ENCODE data around the gene CYP2W1.

Gene CYP2W1

GRCh38 chr7:964401-965231 is 18.4 kb upstream of the CYP2W1 start:
- Histone ChIP-seq H3K4me1 (ENCODE audit: control insufficient read depth, insufficient read depth, low read length) (peaks cover 18% of the 10 kb centered on the region), H3K9ac (ENCODE audit: low read length) (peak overlapping the region; percentile 3), H3K36me3 (ENCODE audit: control insufficient read depth, insufficient read depth, low read length) (no peaks in the 10 kb centered on the region), H3K9me3 (ENCODE audit: control insufficient read depth, low read length) (no peaks in the 10 kb centered on the region), H3K27me3 (ENCODE audit: control insufficient read depth, insufficient read depth, low read length) (peaks cover 13% of the 10 kb centered on the region), H3K4me3 (ENCODE audit: low read length) (no peak overlapping the region)

DNA sequence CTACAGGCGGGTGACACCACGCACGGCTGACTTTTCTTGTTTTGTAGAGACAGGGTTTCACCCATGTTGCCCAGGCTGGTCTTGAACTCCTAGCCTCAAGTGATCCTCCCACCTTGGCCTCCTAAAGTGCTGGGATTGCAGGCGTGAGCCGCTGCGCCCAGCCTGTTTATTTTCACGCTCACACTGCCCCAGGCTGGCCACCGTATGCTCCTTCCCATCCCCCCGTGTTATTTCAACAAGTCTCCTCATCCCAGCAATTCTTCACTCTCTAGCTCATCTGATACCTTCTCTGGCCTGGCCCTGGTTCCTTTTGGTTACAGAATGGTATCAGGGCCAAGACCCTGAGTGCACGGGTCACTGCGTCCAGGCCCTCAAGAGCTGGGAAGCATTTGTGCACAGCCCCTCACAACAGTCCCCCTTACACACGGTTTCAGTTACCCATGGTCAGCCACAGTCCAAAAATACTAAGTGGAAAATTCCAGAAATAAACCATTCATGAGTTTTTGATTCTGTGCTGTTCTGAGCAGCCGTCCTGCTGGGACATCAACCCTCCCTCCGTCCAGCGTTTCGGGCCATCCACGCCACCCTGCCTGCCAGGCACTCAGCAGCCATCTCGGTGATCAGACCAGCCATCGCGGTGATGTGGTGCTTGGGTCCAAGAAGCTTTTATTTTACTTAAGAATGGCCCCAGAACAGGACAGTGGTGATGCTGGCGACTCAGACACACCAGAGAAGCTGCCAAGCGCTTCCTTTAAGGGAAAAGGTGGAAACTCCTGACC is 16.5 kb upstream of the CYP2W1 start:
- Histone ChIP-seq H3K27me3 (ENCODE audit: control insufficient read depth, insufficient read depth, low read length) (peaks cover 13% of the 10 kb centered on the region), H3K4me1 (ENCODE audit: control insufficient read depth, insufficient read depth, low read length) (peaks cover 18% of the 10 kb centered on the region), H3K9me3 (ENCODE audit: control insufficient read depth, low read length) (no peaks in the 10 kb centered on the region), H3K4me3 (ENCODE audit: low read length) (no peak overlapping the region), H3K9ac (ENCODE audit: low read length) (no peak overlapping the region), H3K36me3 (ENCODE audit: control insufficient read depth, insufficient read depth, low read length) (peaks cover 6% of the 10 kb centered on the region)

GRCh38 chr7:967361-968082 is 15.5 kb upstream of the CYP2W1 start:
- Histone ChIP-seq H3K4me1 (ENCODE audit: control insufficient read depth, insufficient read depth, low read length) (peaks cover 18% of the 10 kb centered on the region), H3K36me3 (ENCODE audit: control insufficient read depth, insufficient read depth, low read length) (peaks cover 6% of the 10 kb centered on the region)

GRCh38 chr7:968205-969105 is 14.5 kb upstream of the CYP2W1 start:
- Histone ChIP-seq H3K9me3 (ENCODE audit: control insufficient read depth, low read length) (no peaks in the 10 kb centered on the region), H3K9ac (ENCODE audit: low read length) (no peak overlapping the region), H3K27me3 (ENCODE audit: control insufficient read depth, insufficient read depth, low read length) (peaks cover 3% of the 10 kb centered on the region), H3K4me1 (ENCODE audit: control insufficient read depth, insufficient read depth, low read length) (peaks cover 21% of the 10 kb centered on the region), H3K4me3 (ENCODE audit: low read length) (no peak overlapping the region), H3K36me3 (ENCODE audit: control insufficient read depth, insufficient read depth, low read length) (peaks cover 6% of the 10 kb centered on the region)

More at GRCh38 chr7:967361-968082, 15.5 kb upstream of the CYP2W1 start:
- no peak overlapping the region for H3K4me3 ChIP-seq (ENCODE audit: low read length)
- peaks cover 11% of the 10 kb centered on the region for H3K27me3 ChIP-seq (ENCODE audit: control insufficient read depth, insufficient read depth, low read length)
- H3K9me3 ChIP-seq (ENCODE audit: control insufficient read depth, low read length) = no peaks in the 10 kb centered on the region
- H3K9ac ChIP-seq (ENCODE audit: low read length) = no peak overlapping the region

GRCh38 chr7:969403-969802 is 13.6 kb upstream of the CYP2W1 start:
- H3K4me1 ChIP-seq (ENCODE audit: control insufficient read depth, insufficient read depth, low read length) = peaks cover 21% of the 10 kb centered on the region
- H3K36me3 ChIP-seq (ENCODE audit: control insufficient read depth, insufficient read depth, low read length) = peaks cover 6% of the 10 kb centered on the region
- no peak overlapping the region for H3K9ac ChIP-seq (ENCODE audit: low read length)
- H3K27me3 ChIP-seq (ENCODE audit: control insufficient read depth, insufficient read depth, low read length) = no peaks in the 10 kb centered on the region
- no peak overlapping the region for H3K4me3 ChIP-seq (ENCODE audit: low read length)
- no peaks in the 10 kb centered on the region for H3K9me3 ChIP-seq (ENCODE audit: control insufficient read depth, low read length)

- Histone ChIP-seq H3K9me3 (ENCODE audit: control insufficient read depth, low read length) (no peaks in the 10 kb centered on the region), H3K27me3 (ENCODE audit: control insufficient read depth, insufficient read depth, low read length) (no peaks in the 10 kb centered on the region), H3K36me3 (ENCODE audit: control insufficient read depth, insufficient read depth, low read length) (peaks cover 6% of the 10 kb centered on the region), H3K9ac (ENCODE audit: low read length) (no peak overlapping the region), H3K4me1 (ENCODE audit: control insufficient read depth, insufficient read depth, low read length) (peaks cover 13% of the 10 kb centered on the region), H3K4me3 (ENCODE audit: low read length) (no peak overlapping the region)
These were observed 12.2 kb upstream of the CYP2W1 start for GRCh38 chr7:970744-971143.

DNA sequence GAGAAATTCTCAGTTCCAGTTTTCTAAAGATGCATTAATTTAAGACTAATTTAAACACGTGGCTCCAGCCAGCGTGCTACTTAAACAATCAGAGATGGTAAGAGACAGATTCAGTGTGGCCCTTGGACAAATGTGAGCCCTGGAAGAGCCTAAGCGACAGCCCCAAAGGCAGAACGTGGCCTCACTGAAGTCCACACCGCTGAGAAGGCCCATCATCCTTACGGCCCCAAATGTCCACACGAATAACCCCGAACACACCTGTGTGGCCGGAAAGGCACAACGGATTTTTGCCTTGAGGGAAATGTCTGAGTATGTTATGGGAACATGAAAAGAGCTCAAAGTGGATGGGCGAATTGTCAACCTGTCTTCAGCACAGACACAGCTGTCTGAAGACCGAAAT is 10.9 kb upstream of the CYP2W1 start:
- Histone ChIP-seq H3K27me3 (ENCODE audit: control insufficient read depth, insufficient read depth, low read length) (no peaks in the 10 kb centered on the region), H3K36me3 (ENCODE audit: control insufficient read depth, insufficient read depth, low read length) (peaks cover 6% of the 10 kb centered on the region), H3K4me3 (ENCODE audit: low read length) (no peak overlapping the region), H3K4me1 (ENCODE audit: control insufficient read depth, insufficient read depth, low read length) (peaks cover 26% of the 10 kb centered on the region), H3K9me3 (ENCODE audit: control insufficient read depth, low read length) (no peaks in the 10 kb centered on the region), H3K9ac (ENCODE audit: low read length) (no peak overlapping the region)

- Histone ChIP-seq H3K9ac (ENCODE audit: low read length) (no peak overlapping the region), H3K4me1 (ENCODE audit: control insufficient read depth, insufficient read depth, low read length) (peaks cover 33% of the 10 kb centered on the region), H3K9me3 (ENCODE audit: control insufficient read depth, low read length) (no peaks in the 10 kb centered on the region), H3K4me3 (ENCODE audit: low read length) (no peak overlapping the region), H3K27me3 (ENCODE audit: control insufficient read depth, insufficient read depth, low read length) (no peaks in the 10 kb centered on the region), H3K36me3 (ENCODE audit: control insufficient read depth, insufficient read depth, low read length) (peaks cover 6% of the 10 kb centered on the region)
These were observed 10.2 kb upstream of the CYP2W1 start for GRCh38 chr7:972676-973309.

- peaks cover 38% of the 10 kb centered on the region for H3K4me1 ChIP-seq (ENCODE audit: control insufficient read depth, insufficient read depth, low read length)
These were observed 9.7 kb upstream of the CYP2W1 start for GRCh38 chr7:973312-973711.

DNA sequence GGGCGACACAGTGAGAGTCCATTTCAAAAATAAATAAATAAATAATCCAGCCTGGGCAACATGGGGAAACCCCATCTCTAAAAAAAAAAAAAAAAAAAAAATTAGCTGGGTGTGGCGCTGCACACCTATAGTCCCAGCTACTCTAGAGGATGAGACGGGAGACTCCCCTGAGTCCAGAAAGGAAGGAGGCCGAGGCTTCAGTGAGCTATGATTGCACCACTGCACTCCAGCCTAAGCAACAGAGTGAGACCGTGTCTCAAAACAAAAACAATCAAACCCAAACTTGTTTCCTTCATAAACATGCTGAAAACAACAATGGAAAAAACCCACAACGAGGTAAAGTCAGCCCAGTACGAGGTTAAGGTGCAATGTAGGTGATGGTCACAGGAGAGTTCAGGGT is 8.8 kb upstream of the CYP2W1 start:
- peak overlapping the region; percentile 60 for H3K4me3 ChIP-seq (ENCODE audit: low read length)
- peaks cover 43% of the 10 kb centered on the region for H3K4me1 ChIP-seq (ENCODE audit: control insufficient read depth, insufficient read depth, low read length)
- H3K36me3 ChIP-seq (ENCODE audit: control insufficient read depth, insufficient read depth, low read length) = peaks cover 6% of the 10 kb centered on the region
- H3K9ac ChIP-seq (ENCODE audit: low read length) = peak overlapping the region; percentile 92
- H3K9me3 ChIP-seq (ENCODE audit: control insufficient read depth, low read length) = no peaks in the 10 kb centered on the region
- no peaks in the 10 kb centered on the region for H3K27me3 ChIP-seq (ENCODE audit: control insufficient read depth, insufficient read depth, low read length)

More at GRCh38 chr7:973312-973711, 9.7 kb upstream of the CYP2W1 start:
- no peak overlapping the region for H3K4me3 ChIP-seq (ENCODE audit: low read length)
- no peaks in the 10 kb centered on the region for H3K27me3 ChIP-seq (ENCODE audit: control insufficient read depth, insufficient read depth, low read length)
- H3K9ac ChIP-seq (ENCODE audit: low read length) = no peak overlapping the region
- H3K9me3 ChIP-seq (ENCODE audit: control insufficient read depth, low read length) = no peaks in the 10 kb centered on the region
- H3K36me3 ChIP-seq (ENCODE audit: control insufficient read depth, insufficient read depth, low read length) = peaks cover 6% of the 10 kb centered on the region
